HEK293 (cell line): ENCODE results near the gene PCDHB1.
A peak's percentile ranks its signal among the peaks of the same experiment; 100 is the strongest.
"Not testable (repeated sequence)": the region's sequence is repeated elsewhere in the genome, so short reads cannot be mapped to it uniquely, and the experiment has no call there.

Experiments
- CTCF ChIA-PET: fragments of 350-600 bp; formaldehyde crosslinking; extraction: SDS; loops from one replicate; lab custom pipeline; 2021; ENCODE audit warnings: antibody characterized with exemption; lab: Yijun Ruan, JAX
- POLR2A ChIA-PET: fragments of 300-600 bp; formaldehyde crosslinking; extraction: SDS; loops from one replicate; lab custom pipeline; 2020; ENCODE audit warnings: antibody characterized with exemption, inconsistent platforms; lab: Yijun Ruan, JAX
- H3K27ac ChIP-seq: fragments of 200-500 bp; sonication (Bioruptor generic); 2 replicates; pipeline ENCODE4 v1.5.1; 2014; ENCODE audit warnings: low read depth, low read length, control low read depth, inconsistent platforms; ENCODE audit errors: extremely low read depth
- H3K36me3 ChIP-seq, 2 experiments: fragments of 200-500 bp in 1 of 2; sonication (Bioruptor generic) in 1 of 2; 1 replicate in 1 of 2; 2 replicates in 1 of 2; pipeline ENCODE4 v1.5.1; 2014 to 2017; ENCODE audit warnings: inconsistent platforms in 2 of 2, low read length in 2 of 2; ENCODE audit not compliant: control insufficient read depth in 2 of 2, insufficient read depth in 1 of 2
- H3K4me1 ChIP-seq: fragments of 200-500 bp; sonication (Bioruptor generic); 2 replicates; pipeline ENCODE4 v1.5.1; 2014; ENCODE audit warnings: mild to moderate bottlenecking, low read length, inconsistent platforms; ENCODE audit not compliant: control insufficient read depth, insufficient read depth
- H3K4me3 ChIP-seq: 2 replicates; pipeline ENCODE4 v1.5.1; 2011; ENCODE audit warnings: low read depth, mild to moderate bottlenecking, control low read depth, low read length, moderate library complexity
- H3K9me3 ChIP-seq: fragments of 200-500 bp; sonication (Bioruptor generic); 2 replicates; pipeline ENCODE4 v1.5.1; 2014; ENCODE audit warnings: low read depth, low read length, inconsistent platforms; ENCODE audit not compliant: control insufficient read depth, insufficient read depth
- GLI2 ChIP-seq: fragments of 450-650 bp; formaldehyde crosslinking; IDR thresholded peaks from 2 replicates; pipeline ENCODE4; 2017; ENCODE audit warnings: missing biosample characterization, missing genetic modification characterization, low read depth, borderline replicate concordance
- GLI4 ChIP-seq: fragments of 450-650 bp; formaldehyde crosslinking; IDR thresholded peaks from 2 replicates; pipeline ENCODE4 v1.5.1; 2016; ENCODE audit warnings: missing biosample characterization, missing genetic modification characterization
- HOXC10 ChIP-seq: sonication (generic); formaldehyde crosslinking; IDR thresholded peaks from 2 replicates; pipeline ENCODE4 v1.8.1; 2023; ENCODE audit warnings: mild to moderate bottlenecking, missing genetic modification reagents
- KLF7 ChIP-seq: fragments of 450-650 bp; formaldehyde crosslinking; IDR thresholded peaks from 2 replicates; pipeline ENCODE4 v1.5.1; 2016; ENCODE audit warnings: missing biosample characterization, missing genetic modification characterization, borderline replicate concordance
- REPIN1 ChIP-seq: fragments of 450-650 bp; formaldehyde crosslinking; IDR thresholded peaks from 2 replicates; pipeline ENCODE4 v1.5.1; 2017; ENCODE audit warnings: missing biosample characterization, missing genetic modification characterization, low read depth
- REST ChIP-seq: fragments of 450-650 bp; formaldehyde crosslinking; IDR thresholded peaks from 2 replicates; pipeline ENCODE4 v1.5.1; 2016; ENCODE audit warnings: missing biosample characterization, missing genetic modification characterization
- TRIM28 ChIP-seq: IDR thresholded peaks from 2 replicates; pipeline ENCODE4 v1.6.1; 2011; ENCODE audit warnings: low read length, control low read depth, borderline replicate concordance
- ZNF121 ChIP-seq: fragments of 450-650 bp; formaldehyde crosslinking; IDR thresholded peaks from 2 replicates; pipeline ENCODE4 v1.5.1; 2016; ENCODE audit warnings: missing biosample characterization, missing genetic modification characterization
- ZNF2 ChIP-seq: fragments of 450-650 bp; formaldehyde crosslinking; IDR thresholded peaks from 2 replicates; pipeline ENCODE4 v1.5.1; 2016; ENCODE audit warnings: missing biosample characterization, missing genetic modification characterization
- ZNF24 ChIP-seq: fragments of 450-650 bp; formaldehyde crosslinking; IDR thresholded peaks from 2 replicates; pipeline ENCODE4 v1.5.1; 2016; ENCODE audit warnings: missing biosample characterization, missing genetic modification characterization
- ZNF280C ChIP-seq: fragments of 450-650 bp; formaldehyde crosslinking; IDR thresholded peaks from 2 replicates; pipeline ENCODE4 v1.5.1; 2016; ENCODE audit warnings: missing biosample characterization, missing genetic modification characterization
- ZNF473 ChIP-seq: fragments of 450-650 bp; formaldehyde crosslinking; IDR thresholded peaks from 2 replicates; pipeline ENCODE4 v1.5.1; 2017; ENCODE audit warnings: missing biosample characterization, missing genetic modification characterization
- ZNF529 ChIP-seq: fragments of 450-650 bp; formaldehyde crosslinking; IDR thresholded peaks from 2 replicates; pipeline ENCODE4 v1.5.1; 2017; ENCODE audit warnings: missing genetic modification characterization, missing biosample characterization; ENCODE audit not compliant: insufficient replicate concordance
- ZNF623 ChIP-seq: fragments of 450-650 bp; formaldehyde crosslinking; IDR thresholded peaks from 2 replicates; pipeline ENCODE4 v1.5.1; 2016; ENCODE audit warnings: missing biosample characterization, missing genetic modification characterization
- ZNF654 ChIP-seq: fragments of 450-650 bp; formaldehyde crosslinking; IDR thresholded peaks from 2 replicates; pipeline ENCODE4 v1.5.1; 2016; ENCODE audit warnings: low read depth, missing biosample characterization, missing genetic modification characterization
- ZNF768 ChIP-seq: fragments of 450-650 bp; formaldehyde crosslinking; IDR thresholded peaks from 2 replicates; pipeline ENCODE4 v1.5.1; 2018; ENCODE audit warnings: missing biosample characterization, mild to moderate bottlenecking, missing genetic modification characterization
- ZSCAN30 ChIP-seq: fragments of 450-650 bp; IDR thresholded peaks from 2 replicates; pipeline ENCODE4 v1.5.1; 2018; ENCODE audit warnings: missing biosample characterization, mild to moderate bottlenecking, missing genetic modification characterization, moderate library complexity
- TF ChIP-seq, protein P1 (sequence below): fragments of 450-650 bp; formaldehyde crosslinking; IDR thresholded peaks from 2 replicates; pipeline ENCODE4 v1.5.1; 2016; ENCODE audit warnings: missing biosample characterization, missing genetic modification characterization
- TF ChIP-seq, protein P2 (sequence below): fragments of 450-650 bp; formaldehyde crosslinking; IDR thresholded peaks from 2 replicates; pipeline ENCODE4 v1.5.0; 2017; ENCODE audit warnings: missing biosample characterization, missing genetic modification characterization, borderline replicate concordance

Gene PCDHB1

GRCh38 chr5:141100243-141100805 is 49.1 kb downstream of the PCDHB1 start, which contains the start of gene PCDHB3:
Gene PCDHB3, plus strand, starts transcription at chr5:141100473. Its CDS starts 177 bp downstream, at chr5:141100650.
- no peaks in the 10 kb centered on the region for H3K4me1 ChIP-seq
- no peak within 1 kb of the TSS for H3K4me3 ChIP-seq
- H3K9me3 ChIP-seq = no peaks in the 10 kb centered on the region
- no peak within 1 kb of the TSS for H3K27ac ChIP-seq
- TF ChIP-seq TRIM28 (no peak), ZNF2 (0 out of 2 replicates have a peak, but pooled peaks have one; percentile 28), ZNF654 (peak; percentile 60), ZNF24 (tag by site-specific recombination) (no peak), GLI4 (tag by site-specific recombination) (no peak), ZNF473 (tag by site-specific recombination) (no peak)
- TF ChIP-seq, protein P1, sequence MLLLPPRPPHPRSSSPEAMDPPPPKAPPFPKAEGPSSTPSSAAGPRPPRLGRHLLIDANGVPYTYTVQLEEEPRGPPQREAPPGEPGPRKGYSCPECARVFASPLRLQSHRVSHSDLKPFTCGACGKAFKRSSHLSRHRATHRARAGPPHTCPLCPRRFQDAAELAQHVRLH (tag by site-specific recombination) = no peak
- H3K36me3 ChIP-seq = no peaks in the 10 kb centered on the region
- ChIA-PET CTCF (interaction anchor here (0.7 to 1.5 kb wide), 3 partner anchors 10 to 409 kb away, joined by 3 to 7 read pairs (median 3); no protein-coding TSS in a partner anchor), POLR2A (no interaction called here)

DNA sequence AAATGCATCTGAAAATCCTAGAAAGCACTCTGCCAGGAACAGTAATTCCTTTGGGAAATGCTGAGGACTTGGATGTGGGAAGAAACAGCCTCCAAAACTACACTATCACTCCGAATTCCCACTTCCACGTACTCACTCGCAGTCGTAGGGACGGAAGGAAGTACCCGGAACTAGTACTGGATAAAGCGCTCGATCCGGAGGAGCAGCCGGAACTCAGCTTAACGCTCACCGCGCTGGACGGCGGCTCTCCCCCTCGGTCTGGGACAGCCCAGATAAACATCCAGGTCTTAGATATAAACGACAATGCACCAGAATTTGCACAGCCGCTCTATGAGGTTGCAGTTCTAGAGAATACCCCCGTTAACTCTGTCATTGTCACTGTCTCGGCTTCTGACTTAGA is 49.9 kb downstream of the PCDHB1 start:
- POLR2A ChIA-PET = no interaction called here
- Histone ChIP-seq H3K27ac (no peak overlapping the region), H3K9me3 (no peaks in the 10 kb centered on the region), H3K36me3 (no peaks in the 10 kb centered on the region), H3K4me3 (no peak overlapping the region), H3K4me1 (no peaks in the 10 kb centered on the region)
- TF ChIP-seq ZNF768 (tag by site-specific recombination) (no peak), REPIN1 (tag by site-specific recombination) (no peak), ZNF280C (tag by site-specific recombination) (no peak), HOXC10 (CRISPR knock-in tag) (no peak), GLI2 (tag by site-specific recombination) (no peak), KLF7 (tag by site-specific recombination) (no peak), REST (no peak), ZSCAN30 (tag by site-specific recombination) (no peak), ZNF623 (tag by site-specific recombination) (no peak), ZNF529 (tag by site-specific recombination) (no peak), ZNF121 (no peak)
- TF ChIP-seq, protein P2, sequence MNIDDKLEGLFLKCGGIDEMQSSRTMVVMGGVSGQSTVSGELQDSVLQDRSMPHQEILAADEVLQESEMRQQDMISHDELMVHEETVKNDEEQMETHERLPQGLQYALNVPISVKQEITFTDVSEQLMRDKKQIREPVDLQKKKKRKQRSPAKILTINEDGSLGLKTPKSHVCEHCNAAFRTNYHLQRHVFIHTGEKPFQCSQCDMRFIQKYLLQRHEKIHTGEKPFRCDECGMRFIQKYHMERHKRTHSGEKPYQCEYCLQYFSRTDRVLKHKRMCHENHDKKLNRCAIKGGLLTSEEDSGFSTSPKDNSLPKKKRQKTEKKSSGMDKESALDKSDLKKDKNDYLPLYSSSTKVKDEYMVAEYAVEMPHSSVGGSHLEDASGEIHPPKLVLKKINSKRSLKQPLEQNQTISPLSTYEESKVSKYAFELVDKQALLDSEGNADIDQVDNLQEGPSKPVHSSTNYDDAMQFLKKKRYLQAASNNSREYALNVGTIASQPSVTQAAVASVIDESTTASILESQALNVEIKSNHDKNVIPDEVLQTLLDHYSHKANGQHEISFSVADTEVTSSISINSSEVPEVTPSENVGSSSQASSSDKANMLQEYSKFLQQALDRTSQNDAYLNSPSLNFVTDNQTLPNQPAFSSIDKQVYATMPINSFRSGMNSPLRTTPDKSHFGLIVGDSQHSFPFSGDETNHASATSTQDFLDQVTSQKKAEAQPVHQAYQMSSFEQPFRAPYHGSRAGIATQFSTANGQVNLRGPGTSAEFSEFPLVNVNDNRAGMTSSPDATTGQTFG (tag by site-specific recombination) = no peak
- CTCF ChIA-PET = interaction anchor here (0.5 to 1.5 kb wide), 4 partner anchors 9 to 513 kb away, joined by 3 to 7 read pairs (median 3); no protein-coding TSS in a partner anchor

- POLR2A ChIA-PET, H3K9me3 ChIP-seq, H3K27ac ChIP-seq, CTCF ChIA-PET, H3K4me3 ChIP-seq, H3K4me1 ChIP-seq, H3K36me3 ChIP-seq: not testable (repeated sequence)
These were observed 50.9 kb downstream of the PCDHB1 start for GRCh38 chr5:141102070-141102469.

DNA sequence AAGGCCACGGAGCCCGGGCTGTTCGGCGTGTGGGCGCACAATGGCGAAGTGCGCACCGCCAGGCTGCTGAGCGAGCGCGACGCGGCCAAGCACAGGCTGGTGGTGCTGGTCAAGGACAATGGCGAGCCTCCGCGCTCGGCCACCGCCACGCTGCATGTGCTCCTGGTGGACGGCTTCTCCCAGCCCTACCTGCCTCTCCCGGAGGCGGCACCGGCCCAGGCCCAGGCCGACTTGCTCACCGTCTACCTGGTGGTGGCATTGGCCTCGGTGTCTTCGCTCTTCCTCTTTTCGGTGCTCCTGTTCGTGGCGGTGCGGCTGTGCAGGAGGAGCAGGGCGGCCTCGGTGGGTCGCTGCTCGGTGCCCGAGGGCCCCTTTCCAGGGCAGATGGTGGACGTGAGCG is 51.3 kb downstream of the PCDHB1 start:
- H3K4me1 ChIP-seq, H3K27ac ChIP-seq, H3K9me3 ChIP-seq, H3K4me3 ChIP-seq, CTCF ChIA-PET, POLR2A ChIA-PET, H3K36me3 ChIP-seq: not testable (repeated sequence)
